SHP77 (cell line): Measurements from ENCODE around the gene EPHB6.
A peak's percentile ranks its signal among the peaks of the same experiment; 100 is the strongest.

Experiments
- DNase-seq, 2 experiments: peaks; one replicate each; lab custom pipeline; 2025; lab: John Stamatoyannopoulos, UW

EPHB6 gene

DNA sequence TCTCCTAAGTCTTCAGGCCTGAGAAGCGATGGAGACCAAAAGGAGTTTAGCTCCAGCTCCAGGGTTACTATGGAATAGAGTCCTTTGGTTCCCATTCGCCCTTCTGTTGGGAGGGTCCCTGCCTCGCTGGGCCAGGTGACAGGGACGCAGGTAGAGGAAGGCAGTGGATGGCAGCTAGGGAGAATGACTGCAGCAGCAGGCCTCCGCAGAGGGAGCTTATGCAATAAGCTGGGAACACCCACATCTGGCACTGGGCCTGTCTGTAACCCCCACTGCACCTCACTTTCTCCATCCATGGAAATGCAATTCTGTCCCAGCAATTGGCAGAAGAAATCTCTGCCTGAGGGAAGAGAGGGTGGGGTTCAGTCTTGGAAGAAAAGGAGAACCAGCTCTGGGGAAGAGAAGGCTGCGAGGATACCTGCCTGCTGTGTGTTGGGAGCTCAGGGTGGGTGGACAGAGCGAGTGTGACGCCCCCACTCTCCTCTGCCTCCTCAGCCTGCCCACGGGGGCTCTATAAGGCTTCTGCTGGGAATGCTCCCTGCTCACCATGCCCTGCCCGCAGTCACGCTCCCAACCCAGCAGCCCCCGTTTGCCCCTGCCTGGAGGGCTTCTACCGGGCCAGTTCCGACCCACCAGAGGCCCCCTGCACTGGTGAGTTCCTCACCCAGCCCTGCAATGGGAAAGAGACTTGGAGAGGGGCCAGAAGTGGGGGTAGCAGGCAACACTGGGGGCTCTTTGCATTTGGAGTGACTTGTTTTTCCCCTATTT, 10.3 kb downstream of the EPHB6 start:
- no peak for DNase-seq

DNA sequence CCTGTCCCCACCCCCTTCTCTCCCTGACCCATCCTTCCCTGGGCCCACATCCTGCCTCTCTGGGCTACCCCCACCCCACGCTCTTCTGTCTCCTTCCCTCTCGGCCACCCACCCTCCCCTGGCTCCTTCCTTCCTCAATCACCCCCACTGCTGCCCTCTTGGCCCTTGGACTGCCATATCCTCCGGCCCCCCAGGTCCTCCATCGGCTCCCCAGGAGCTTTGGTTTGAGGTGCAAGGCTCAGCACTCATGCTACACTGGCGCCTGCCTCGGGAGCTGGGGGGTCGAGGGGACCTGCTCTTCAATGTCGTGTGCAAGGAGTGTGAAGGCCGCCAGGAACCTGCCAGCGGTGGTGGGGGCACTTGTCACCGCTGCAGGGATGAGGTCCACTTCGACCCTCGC, 10.9 kb downstream of the EPHB6 start:
- DNase-seq = no peak

GRCh38 chr7:142866361-142867096, 11.7 kb downstream of the EPHB6 start:
- peak; percentile 9 to 26 for DNase-seq

GRCh38 chr7:142867097-142867378, 12.2 kb downstream of the EPHB6 start:
- no peak for DNase-seq

DNA sequence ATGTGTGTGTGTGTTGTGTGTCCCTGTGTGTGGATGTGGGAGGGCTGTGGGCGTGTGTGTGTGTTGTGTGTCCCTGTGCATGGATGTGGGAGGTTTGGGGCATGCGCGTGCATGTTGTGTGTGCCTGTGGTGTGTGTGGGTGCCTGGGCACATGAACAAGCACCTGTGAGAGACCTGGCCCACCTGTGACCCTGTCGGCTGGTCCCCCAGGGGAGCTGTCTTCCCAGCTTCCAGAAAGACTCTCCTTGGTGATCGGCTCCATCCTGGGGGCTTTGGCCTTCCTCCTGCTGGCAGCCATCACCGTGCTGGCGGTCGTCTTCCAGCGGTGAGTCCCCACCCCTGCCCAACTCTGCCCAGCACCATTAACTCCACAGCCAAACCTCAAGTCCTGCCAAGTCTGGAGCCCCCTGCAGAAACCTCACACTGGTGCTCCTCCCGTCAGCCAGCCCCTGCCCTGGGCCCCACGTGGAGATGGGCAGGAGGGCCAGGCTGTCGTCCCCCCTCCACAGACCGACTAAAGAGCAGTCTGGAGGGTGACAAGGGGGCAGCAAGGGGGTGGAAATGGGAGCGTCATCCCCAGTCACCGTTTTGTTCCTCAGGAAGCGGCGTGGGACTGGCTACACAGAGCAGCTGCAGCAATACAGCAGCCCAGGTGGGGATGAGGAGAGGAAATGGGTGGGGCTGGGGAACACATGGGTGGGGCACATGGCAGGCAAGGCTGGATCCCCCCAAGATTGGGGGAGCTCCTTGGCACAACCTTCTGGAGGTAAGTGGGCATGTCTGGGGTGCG, 12.7 kb downstream of the EPHB6 start:
- DNase-seq = no peak

DNA sequence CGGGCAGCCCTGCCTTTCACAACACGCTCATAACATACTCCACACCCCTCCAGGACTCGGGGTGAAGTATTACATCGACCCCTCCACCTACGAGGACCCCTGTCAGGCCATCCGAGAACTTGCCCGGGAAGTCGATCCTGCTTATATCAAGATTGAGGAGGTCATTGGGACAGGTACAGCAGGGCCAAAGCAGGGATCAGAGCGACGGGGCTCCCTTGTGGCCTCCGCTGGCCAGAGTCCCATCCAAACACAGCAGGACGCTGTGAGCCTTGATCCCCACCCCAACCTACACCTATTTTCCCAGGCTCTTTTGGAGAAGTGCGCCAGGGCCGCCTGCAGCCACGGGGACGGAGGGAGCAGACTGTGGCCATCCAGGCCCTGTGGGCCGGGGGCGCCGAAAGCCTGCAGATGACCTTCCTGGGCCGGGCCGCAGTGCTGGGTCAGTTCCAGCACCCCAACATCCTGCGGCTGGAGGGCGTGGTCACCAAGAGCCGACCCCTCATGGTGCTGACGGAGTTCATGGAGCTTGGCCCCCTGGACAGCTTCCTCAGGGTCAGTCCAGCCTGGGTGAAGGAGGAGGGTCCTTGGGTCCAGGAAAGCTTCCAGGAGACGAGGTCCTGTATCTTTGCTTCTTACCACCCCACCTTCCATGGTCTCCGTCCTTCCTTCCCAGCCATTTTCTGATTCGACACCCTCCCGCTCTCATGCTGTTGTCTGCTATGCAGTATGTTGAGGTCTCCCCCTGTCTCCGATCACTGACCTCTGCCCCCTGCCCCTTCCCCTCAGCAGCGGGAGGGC, 13.5 kb downstream of the EPHB6 start:
- DNase-seq = no peak

DNA sequence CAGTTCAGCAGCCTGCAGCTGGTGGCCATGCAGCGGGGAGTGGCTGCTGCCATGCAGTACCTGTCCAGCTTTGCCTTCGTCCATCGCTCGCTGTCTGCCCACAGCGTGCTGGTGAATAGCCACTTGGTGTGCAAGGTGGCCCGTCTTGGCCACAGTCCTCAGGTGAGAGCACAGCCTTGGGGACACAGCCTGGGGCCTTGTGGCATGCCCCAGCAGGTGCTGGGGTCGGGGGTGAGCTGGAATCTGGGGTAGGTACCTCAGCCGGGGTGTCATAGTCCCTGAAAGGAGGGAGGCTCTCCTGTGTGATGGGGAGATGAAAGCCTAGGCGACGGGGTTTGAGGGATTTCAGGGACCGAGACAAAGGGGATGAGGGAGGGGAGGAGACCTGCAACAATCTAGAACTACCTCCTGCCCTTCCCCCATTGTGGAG, 14.1 kb downstream of the EPHB6 start:
- DNase-seq = no peak

DNA sequence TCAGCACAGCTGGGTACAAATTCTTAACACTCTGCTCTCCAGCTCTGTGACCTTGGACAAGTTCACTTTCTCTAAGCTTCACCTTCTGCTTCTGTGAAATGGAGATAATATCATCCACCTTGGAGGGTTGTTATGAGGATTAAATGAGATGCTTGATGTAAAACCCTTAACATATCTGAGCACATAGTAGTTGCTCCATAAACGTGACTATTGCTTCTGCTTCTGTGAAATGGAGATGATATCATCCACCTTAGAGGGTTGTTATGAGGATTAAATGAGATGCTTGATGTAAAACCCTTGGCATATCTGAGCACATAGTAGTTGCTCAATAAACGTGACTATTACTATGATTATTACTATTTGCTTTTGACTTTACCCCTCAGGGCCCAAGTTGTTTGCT, 14.6 kb downstream of the EPHB6 start:
- DNase-seq = no peak

DNA sequence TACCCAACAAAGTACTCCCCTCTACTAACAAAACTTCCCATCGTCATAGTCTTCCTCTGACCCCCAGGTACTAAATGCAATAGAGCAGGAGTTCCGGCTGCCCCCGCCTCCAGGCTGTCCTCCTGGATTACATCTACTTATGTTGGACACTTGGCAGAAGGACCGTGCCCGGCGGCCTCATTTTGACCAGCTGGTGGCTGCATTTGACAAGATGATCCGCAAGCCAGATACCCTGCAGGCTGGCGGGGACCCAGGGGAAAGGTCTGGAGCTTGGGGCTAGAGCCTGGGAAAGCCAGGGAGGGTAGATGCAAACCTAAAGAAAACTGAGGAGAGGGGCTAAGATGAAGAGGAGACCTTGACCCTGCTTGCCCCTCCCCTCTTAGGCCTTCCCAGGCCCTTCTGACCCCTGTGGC, 15.3 kb downstream of the EPHB6 start:
- no peak for DNase-seq

- peak in 1 of 2 experiments; percentile 10 for DNase-seq
Observed at GRCh38 chr7:142870566-142871259, 15.8 kb downstream of the EPHB6 start.

DNA sequence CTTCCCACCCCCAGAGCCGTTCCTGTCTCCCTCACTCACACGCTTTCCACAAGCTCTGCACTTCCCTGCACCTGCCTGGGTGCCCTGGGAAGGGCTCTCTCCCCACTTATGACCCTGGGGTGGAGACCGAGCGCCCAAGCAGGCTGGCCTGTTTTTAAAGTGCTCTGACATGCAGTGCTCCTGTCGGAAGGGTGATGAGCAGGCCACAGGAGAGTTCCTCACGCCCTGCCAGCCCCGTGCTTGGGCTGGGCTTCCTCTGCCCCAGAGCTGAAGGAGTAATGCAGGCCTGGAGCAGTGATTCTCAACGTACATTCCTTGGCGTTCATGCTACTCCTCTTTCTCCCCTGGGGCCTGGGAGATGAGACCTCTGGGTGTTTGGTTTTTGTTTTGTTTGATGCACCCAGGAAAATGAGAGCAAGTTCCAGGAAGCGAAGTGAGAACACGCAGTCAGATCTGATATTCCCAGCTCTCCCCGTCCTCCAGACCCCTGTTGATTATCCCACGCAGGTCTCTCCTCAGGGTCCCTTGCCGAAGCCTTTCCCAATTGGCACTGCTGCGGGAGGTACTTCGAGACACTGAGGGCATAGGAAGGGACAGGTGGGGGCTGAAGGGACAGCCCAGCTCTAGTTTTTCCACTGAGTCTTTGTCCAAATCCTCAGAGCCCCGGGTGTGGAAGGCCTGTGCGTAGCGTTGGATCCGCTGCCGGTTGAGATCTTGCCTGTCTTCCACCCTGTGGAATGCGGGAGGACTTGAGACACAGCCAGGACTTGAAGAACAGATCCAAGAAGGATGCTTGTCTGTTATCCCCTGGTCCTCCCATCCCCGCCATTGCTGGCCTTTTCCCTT, 16.6 kb downstream of the EPHB6 start:
- no peak for DNase-seq

- DNase-seq = no peak
Observed at GRCh38 chr7:142872106-142872675, 17.3 kb downstream of the EPHB6 start.

GRCh38 chr7:142873281-142873784, 18.5 kb downstream of the EPHB6 start:
- DNase-seq = no peak

DNA sequence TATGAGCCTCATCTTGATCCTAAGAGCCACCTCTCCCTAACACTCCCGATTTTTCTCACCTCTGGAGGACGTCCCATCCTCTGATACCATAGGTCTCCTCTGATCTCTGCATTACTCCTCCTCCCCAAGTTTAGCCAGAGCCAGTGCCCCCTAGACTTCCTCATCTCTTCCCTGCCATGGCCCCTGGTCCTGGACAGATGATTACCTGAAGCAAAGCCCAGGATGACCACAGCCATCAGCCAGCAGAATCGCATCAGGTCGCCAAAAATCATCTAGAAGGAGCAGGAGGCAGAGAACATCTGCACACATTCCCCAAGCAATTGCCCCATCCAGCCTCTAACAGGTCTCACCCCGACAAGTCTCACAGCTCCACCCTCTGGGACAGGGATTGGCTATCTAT, 19.0 kb downstream of the EPHB6 start:
- no peak for DNase-seq

DNA sequence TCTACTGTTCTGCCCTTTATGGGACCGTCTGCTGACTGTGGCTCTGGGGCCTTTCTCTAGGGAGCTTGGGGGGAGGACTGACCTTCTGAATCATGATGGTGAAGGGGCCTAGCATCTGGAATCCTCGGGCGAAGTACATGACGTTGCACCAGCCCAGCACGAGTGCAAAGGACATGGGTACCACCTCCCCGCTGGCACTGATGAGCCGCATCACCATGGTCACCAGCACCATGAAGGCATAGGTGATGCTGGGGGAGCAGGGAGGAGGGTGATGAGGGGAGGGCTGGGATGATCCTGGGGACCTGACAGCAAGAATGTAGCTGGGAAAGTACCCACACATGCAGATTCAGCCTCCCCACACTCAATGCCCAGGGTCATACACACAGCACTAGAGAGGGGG, 19.5 kb downstream of the EPHB6 start:
- DNase-seq = no peak

DNA sequence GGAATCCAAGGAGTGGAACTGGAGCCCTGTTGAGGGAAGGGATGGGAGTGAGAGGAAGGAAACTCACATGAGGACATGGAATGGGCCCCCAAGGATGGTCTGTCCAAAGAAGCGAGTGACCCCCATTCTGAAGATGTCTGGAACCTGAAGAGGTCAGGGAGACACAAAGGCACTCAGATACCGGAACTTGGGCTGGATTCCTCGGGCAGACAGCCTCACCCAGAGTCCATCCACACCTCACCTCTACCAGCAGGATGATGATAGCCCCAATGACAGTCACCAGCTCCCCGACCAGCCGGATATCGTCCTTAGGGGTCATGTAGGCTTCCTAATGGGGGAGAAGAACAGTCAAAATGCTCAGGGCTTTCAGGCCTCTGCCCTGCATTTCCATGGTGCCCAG, 20.0 kb downstream of the EPHB6 start:
- DNase-seq = no peak

- DNase-seq = no peak
Observed at GRCh38 chr7:142875456-142875855, 20.6 kb downstream of the EPHB6 start.

- DNase-seq = no peak
Observed at GRCh38 chr7:142876236-142876960, 21.5 kb downstream of the EPHB6 start.
